Breast epithelium (tissue), 4 donors: ENCODE measurements around the gene KBTBD13. TPM values are rescaled to one million over a fixed set of nuclear protein-coding genes. Genes with fewer than 3 reads are reported as not detected.
"Not testable (repeated sequence)": the region's sequence is repeated elsewhere in the genome, so short reads cannot be mapped to it uniquely, and the experiment has no call there.

Source experiments
- DNase-seq, 2 donors: peaks; one replicate each; pipeline ENCODE4 v3.0.0-alpha.2; 2019; ENCODE audit warnings: low spot score in 2 of 2
- H3K27ac ChIP-seq, 2 donors: fragments of 200-600 bp; sonication (generic) in 1 of 2; one replicate each; pipeline ENCODE4 v1.5.1; 2016 to 2019; ENCODE audit warnings: mild to moderate bottlenecking in 1 of 2
- H3K27me3 ChIP-seq, 2 donors: fragments of 200-600 bp; sonication (generic) in 1 of 2; one replicate each; pipeline versions ENCODE4 v1.5.1 to v1.6.0; 2017 to 2019; ENCODE audit warnings: control low read depth in 1 of 2, mild to moderate bottlenecking in 1 of 2
- H3K36me3 ChIP-seq: fragments of 200-600 bp; one replicate; pipeline ENCODE4 v1.5.1; 2019
- H3K4me1 ChIP-seq, 2 donors: fragments of 200-600 bp; sonication (generic); one replicate each; pipeline ENCODE4 v1.5.1; 2016 to 2019; ENCODE audit warnings: control low read depth in 1 of 2
- H3K4me3 ChIP-seq, 3 donors: fragments of 200-600 bp; sonication (generic); 1 replicate in 2 of 3; 2 replicates in 1 of 3; pipeline ENCODE4 v1.5.1; 2016 to 2019; ENCODE audit warnings: mild to moderate bottlenecking in 3 of 3, moderate library complexity in 2 of 3
- H3K9me3 ChIP-seq, 2 donors: fragments of 200-600 bp; sonication (generic) in 1 of 2; one replicate each; pipeline ENCODE4 v1.5.1; 2016 to 2019; ENCODE audit warnings: control low read depth in 1 of 2
- CTCF ChIP-seq, 3 donors: fragments of 450-650 bp; IDR thresholded peaks; one replicate each; pipeline ENCODE4 v1.5.1; 2016 to 2017; ENCODE audit warnings: antibody characterized with exemption in 3 of 3, mild to moderate bottlenecking in 3 of 3, moderate library complexity in 3 of 3
- POLR2A ChIP-seq: fragments of 450-650 bp; IDR thresholded peaks from one replicate; pipeline ENCODE4 v1.6.1; 2016; ENCODE audit warnings: antibody characterized with exemption, mild to moderate bottlenecking, moderate library complexity
- POLR2AphosphoS5 ChIP-seq, 3 donors: sonication (generic); formaldehyde crosslinking; IDR thresholded peaks; one replicate each; pipeline ENCODE4 v1.6.1; 2017; ENCODE audit warnings: antibody characterized with exemption in 3 of 3
- intact Hi-C: fragments of 100-400 bp; cut with DNase I; formaldehyde crosslinking; loops from one replicate; pipeline ENCODE4 v1.15.1; 2023; ENCODE audit warnings: low total_unique reads
- total RNA-seq, 3 donors: library from RNA; depleted of rRNA; stranded (reverse); fragments of >200 nt; gene quantifications; one replicate each; pipeline ENCODE4 v1.1.0, GENCODE V29; 2016

The KBTBD13 gene
- total RNA-seq, 3 donors from 2014 or later = 0.15 to 0.33 TPM; not detected in 1

- Histone ChIP-seq H3K27ac (peak overlapping the region; percentile 36 to 96), H3K4me3 (no peak overlapping the region), H3K36me3 (no peaks in the 10 kb centered on the region), H3K9me3 (no peaks in the 10 kb centered on the region), H3K4me1 (no peaks in the 10 kb centered on the region), H3K27me3 (peaks cover 0 to 5% of the 10 kb centered on the region in 2 donors)
- no peak for TF ChIP-seq POLR2A
- no peak for DNase-seq
- intact Hi-C loops = no loop called here
Measured at GRCh38 chr15:65072027-65072426, 4.5 kb upstream of the KBTBD13 start.

GRCh38 chr15:65072617-65073016, 3.9 kb upstream of the KBTBD13 start:
- Histone ChIP-seq H3K27ac (peak overlapping the region in 1 of 2 donors; percentile 25), H3K9me3 (no peaks in the 10 kb centered on the region), H3K4me1 (no peaks in the 10 kb centered on the region), H3K27me3 (peaks cover 0 to 11% of the 10 kb centered on the region in 2 donors), H3K36me3 (no peaks in the 10 kb centered on the region), H3K4me3 (no peak overlapping the region)
- DNase-seq = no peak
- intact Hi-C loops = no loop called here
- TF ChIP-seq POLR2AphosphoS5 (IDR thresholded peaks at IDR 0.05) (no peak), POLR2A (no peak), CTCF (IDR thresholded peaks at IDR 0.05) (no peak)

- H3K27me3 ChIP-seq = peaks cover 0 to 11% of the 10 kb centered on the region in 2 donors
- not testable (repeated sequence) for H3K4me1 ChIP-seq, H3K27ac ChIP-seq
Measured at GRCh38 chr15:65074946-65075345, 1.6 kb upstream of the KBTBD13 start.

GRCh38 chr15:65075607-65076395, 745 bp upstream of the KBTBD13 start:
- H3K27ac ChIP-seq, DNase-seq, H3K36me3 ChIP-seq, H3K9me3 ChIP-seq, intact Hi-C loops, H3K4me1 ChIP-seq, H3K4me3 ChIP-seq: not testable (repeated sequence)
- peaks cover 0 to 11% of the 10 kb centered on the region in 2 donors for H3K27me3 ChIP-seq

More at GRCh38 chr15:65074946-65075345, 1.6 kb upstream of the KBTBD13 start:
- DNase-seq, H3K4me3 ChIP-seq, intact Hi-C loops, H3K36me3 ChIP-seq, H3K9me3 ChIP-seq: not testable (repeated sequence)

- H3K27ac ChIP-seq = no peak overlapping the region
- H3K4me1 ChIP-seq = no peaks in the 10 kb centered on the region
- no peak for TF ChIP-seq POLR2A
- TF ChIP-seq CTCF (IDR thresholded peaks at IDR 0.05) = no peak
- TF ChIP-seq POLR2AphosphoS5 (IDR thresholded peaks at IDR 0.05) = no peak
- intact Hi-C loops = no loop called here
- H3K27me3 ChIP-seq = peaks cover 0 to 11% of the 10 kb centered on the region in 2 donors
- DNase-seq = no peak
- H3K36me3 ChIP-seq = no peaks in the 10 kb centered on the region
- no peaks in the 10 kb centered on the region for H3K9me3 ChIP-seq
- peak overlapping the region in 1 of 3 donors; percentile 30 for H3K4me3 ChIP-seq
Measured at GRCh38 chr15:65077291-65077980, 890 bp downstream of the KBTBD13 start.

- DNase-seq = peak in 1 of 2 donors; percentile 63
- Histone ChIP-seq H3K4me1 (no peaks in the 10 kb centered on the region), H3K27ac (no peak overlapping the region), H3K4me3 (peak overlapping the region in 1 of 3 donors; percentile 30), H3K27me3 (peaks cover 0 to 11% of the 10 kb centered on the region in 2 donors), H3K36me3 (no peaks in the 10 kb centered on the region), H3K9me3 (no peaks in the 10 kb centered on the region)
- intact Hi-C loops = no loop called here
- TF ChIP-seq CTCF (IDR thresholded peaks at IDR 0.05) = no peak
- no peak for TF ChIP-seq POLR2AphosphoS5 (IDR thresholded peaks at IDR 0.05)
- TF ChIP-seq POLR2A = no peak
Measured at GRCh38 chr15:65077981-65078352, 1.4 kb downstream of the KBTBD13 start.
